ENCODE data around the gene PLD1. TPM values are rescaled to one million over a fixed set of nuclear protein-coding genes. Genes with fewer than 3 reads are reported as not detected.

PLD1 gene
- total and polyA plus RNA-seq, 8 donors: 3.4 to 43.0 (median 11.0) TPM

- WGBS, 5 donors: 81 to 88% (median 83%) methylated on average over 5 of the region's 5 CpGs
- no peak for DNase-seq
- no peak overlapping the region for H3K27ac ChIP-seq
- no peak overlapping the region for H3K4me3 ChIP-seq
- no peaks in the 10 kb centered on the region for H3K9me3 ChIP-seq
- no peaks in the 10 kb centered on the region for H3K36me3 ChIP-seq
- no peaks in the 10 kb centered on the region for H3K27me3 ChIP-seq
- H3K4me1 ChIP-seq: peaks cover 0 to 29% (median 19%) of the 10 kb centered on the region in 4 donors
- no peak for TF ChIP-seq POLR2AphosphoS5 (IDR thresholded peaks at IDR 0.05)
- no peak for TF ChIP-seq POLR2A (IDR thresholded peaks at IDR 0.05)
- TF ChIP-seq EP300 (IDR thresholded peaks at IDR 0.05): no peak
- TF ChIP-seq CTCF (IDR thresholded peaks at IDR 0.05): no peak
- intact Hi-C loops (cut with DNase I; ENCODE audit: low total_unique reads): no loop called here
Measured at GRCh38 chr3:171835116-171835515, 24.8 kb upstream of the PLD1 start.

GRCh38 chr3:171834461-171834801 is 24.1 kb upstream of the PLD1 start:
- Histone ChIP-seq H3K27ac (peak overlapping the region; percentile 4 to 52 (median 36)), H3K36me3 (no peaks in the 10 kb centered on the region), H3K4me1 (peaks cover 0 to 36% (median 22%) of the 10 kb centered on the region in 4 donors), H3K4me3 (no peak overlapping the region), H3K9me3 (no peaks in the 10 kb centered on the region), H3K27me3 (no peaks in the 10 kb centered on the region)
- intact Hi-C loops (cut with DNase I; ENCODE audit: low total_unique reads): no loop called here
- TF ChIP-seq POLR2A (IDR thresholded peaks at IDR 0.05): no peak
- no peak for TF ChIP-seq EP300 (IDR thresholded peaks at IDR 0.05)
- 47 to 62% (median 56%) methylated on average over 5 of the region's 5 CpGs for WGBS, 5 donors
- no peak for DNase-seq

- H3K36me3 ChIP-seq: no peaks in the 10 kb centered on the region
- peaks cover 0 to 41% (median 20%) of the 10 kb centered on the region in 4 donors for H3K4me1 ChIP-seq
- H3K27ac ChIP-seq: peak overlapping the region in 4 of 5 donors; percentile 4 to 52 (median 41)
- H3K9me3 ChIP-seq: no peaks in the 10 kb centered on the region
- no peak overlapping the region for H3K4me3 ChIP-seq
- DNase-seq: peak in 1 of 2 donors; percentile 50
- WGBS, 5 donors: 8 to 23% (median 13%) methylated on average over 3 of the region's 3 CpGs
- TF ChIP-seq CTCF (IDR thresholded peaks at IDR 0.05): peak in 4 of 7 experiments; percentile 6 to 43 (median 23)
- no peak for TF ChIP-seq POLR2A (IDR thresholded peaks at IDR 0.05)
- no peaks in the 10 kb centered on the region for H3K27me3 ChIP-seq
- intact Hi-C loops (cut with DNase I; ENCODE audit: low total_unique reads): no loop called here
Measured at GRCh38 chr3:171833789-171834460, 23.6 kb upstream of the PLD1 start.

- DNase-seq: no peak
- peak overlapping the region in 2 of 5 donors; percentile 3 to 25 for H3K27ac ChIP-seq
- no peaks in the 10 kb centered on the region for H3K9me3 ChIP-seq
- no peaks in the 10 kb centered on the region for H3K36me3 ChIP-seq
- H3K27me3 ChIP-seq: no peaks in the 10 kb centered on the region
- TF ChIP-seq POLR2A (IDR thresholded peaks at IDR 0.05): no peak
- TF ChIP-seq POLR2AphosphoS5 (IDR thresholded peaks at IDR 0.05): no peak
- no peak for TF ChIP-seq EP300 (IDR thresholded peaks at IDR 0.05)
- TF ChIP-seq CTCF (IDR thresholded peaks at IDR 0.05): no peak
- intact Hi-C loops (cut with DNase I; ENCODE audit: low total_unique reads): no loop called here
- no peak overlapping the region for H3K4me3 ChIP-seq
- peaks cover 0 to 36% (median 15%) of the 10 kb centered on the region in 4 donors for H3K4me1 ChIP-seq
- WGBS, 5 donors: 65 to 75% (median 71%) methylated on average over 5 of the region's 5 CpGs
Measured at GRCh38 chr3:171832989-171833388, 22.7 kb upstream of the PLD1 start.

- 71 to 83% (median 81%) methylated on average over 3 of the region's 3 CpGs for WGBS, 5 donors
- intact Hi-C loops (cut with DNase I; ENCODE audit: low total_unique reads): no loop called here
- no peaks in the 10 kb centered on the region for H3K36me3 ChIP-seq
- TF ChIP-seq EP300 (IDR thresholded peaks at IDR 0.05) (no peak), POLR2AphosphoS5 (IDR thresholded peaks at IDR 0.05) (no peak), CTCF (IDR thresholded peaks at IDR 0.05) (no peak), POLR2A (IDR thresholded peaks at IDR 0.05) (no peak)
- no peaks in the 10 kb centered on the region for H3K9me3 ChIP-seq
- no peaks in the 10 kb centered on the region for H3K27me3 ChIP-seq
- peaks cover 0 to 36% (median 15%) of the 10 kb centered on the region in 4 donors for H3K4me1 ChIP-seq
- no peak overlapping the region for H3K27ac ChIP-seq
- DNase-seq: no peak
- H3K4me3 ChIP-seq: no peak overlapping the region
Measured at GRCh38 chr3:171831936-171832335, 21.7 kb upstream of the PLD1 start.
